Panc1 (cell line): Measurements from ENCODE around the gene CASQ1. TPM values are rescaled to one million over a fixed set of nuclear protein-coding genes. Genes with fewer than 3 reads are reported as not detected.

ENCODE experiments used
- ATAC-seq: fragments of 200-7000 bp; cut with Tn5 transposase; 2 replicates; pipeline ENCODE4 v1.9.1; 2020; ENCODE audit warnings: mild to moderate bottlenecking, moderate library complexity
- BruUV-seq: library from RNA; stranded (reverse); fragments of 400-500 nt; replicated peaks from 2 replicates; lab custom pipeline; 2021; lab: Mats Ljungman, UMichigan
- CTCF ChIA-PET: fragments of 300-600 bp; sonication (Branson Sonifier 250); formaldehyde crosslinking; loops from one replicate; lab custom pipeline; 2022; ENCODE audit warnings: antibody characterized with exemption; lab: Charles Lee
- POLR2A ChIA-PET: fragments of 300-600 bp; sonication (Branson Sonifier 250); formaldehyde crosslinking; loops from one replicate; lab custom pipeline; 2022; ENCODE audit warnings: antibody characterized with exemption; lab: Charles Lee
- DNase-seq: peaks from one replicate; pipeline ENCODE4 v3.0.0-alpha.2; 2010; ENCODE audit warnings: low read depth, low spot score
- H3K27ac ChIP-seq: 2 replicates; pipeline ENCODE4 v1.5.1; 2011; ENCODE audit warnings: mild to moderate bottlenecking, low read length, inconsistent platforms
- H3K27me3 ChIP-seq: fragments of 200-500 bp; sonication (Bioruptor generic); 2 replicates; pipeline ENCODE4 v1.6.0; 2014; ENCODE audit warnings: low read length, inconsistent platforms; ENCODE audit not compliant: control insufficient read depth, insufficient read depth
- H3K36me3 ChIP-seq: fragments of 200-500 bp; sonication (Bioruptor generic); 2 replicates; pipeline ENCODE4 v1.5.1; 2014; ENCODE audit warnings: inconsistent platforms, mild to moderate bottlenecking, low read length, moderate library complexity; ENCODE audit not compliant: control insufficient read depth, insufficient read depth
- H3K4me1 ChIP-seq: 2 replicates; pipeline ENCODE4 v1.5.1; 2011; ENCODE audit warnings: inconsistent platforms, mild to moderate bottlenecking, low read length, moderate library complexity; ENCODE audit not compliant: control insufficient read depth, insufficient read depth
- H3K4me3 ChIP-seq, 2 experiments: 2 replicates each; pipeline ENCODE4 v1.5.1; 2011 to 2012; ENCODE audit warnings: low read depth in 2 of 2, low read length in 2 of 2, mild to moderate bottlenecking in 2 of 2, inconsistent platforms in 1 of 2, moderate library complexity in 1 of 2
- H3K9me3 ChIP-seq: fragments of 200-500 bp; sonication (Bioruptor generic); 2 replicates; pipeline ENCODE4 v1.5.1; 2014; ENCODE audit warnings: low read depth, mild to moderate bottlenecking, inconsistent platforms, low read length, moderate library complexity; ENCODE audit not compliant: control insufficient read depth, insufficient read depth
- CTCF ChIP-seq: fragments of 450-650 bp; IDR thresholded peaks from 2 replicates; pipeline ENCODE4 v1.5.1; 2017; ENCODE audit warnings: mild to moderate bottlenecking
- POLR2AphosphoS5 ChIP-seq: IDR thresholded peaks from 2 replicates; pipeline ENCODE4 v1.6.1; 2012; ENCODE audit warnings: mild to moderate bottlenecking, low read depth, low read length, moderate library complexity
- REST ChIP-seq, 2 experiments: IDR thresholded peaks; 2 replicates each; pipeline ENCODE4 v1.6.1; 2011 to 2012; ENCODE audit warnings: low read depth in 2 of 2, control low read depth in 1 of 2, low read length in 1 of 2, mild to moderate bottlenecking in 1 of 2, moderate library complexity in 1 of 2; ENCODE audit not compliant: insufficient read depth in 1 of 2
- SIN3A ChIP-seq: IDR thresholded peaks from 2 replicates; pipeline ENCODE4 v1.6.1; 2012; ENCODE audit warnings: low read depth, mild to moderate bottlenecking, low read length, moderate library complexity, borderline replicate concordance; ENCODE audit not compliant: insufficient read depth
- TCF7L2 ChIP-seq: IDR thresholded peaks from 2 replicates; pipeline ENCODE4 v1.6.1; 2011; ENCODE audit warnings: mild to moderate bottlenecking, low read depth, low read length, inconsistent platforms
- in situ Hi-C: cut with HindIII; loops from 2 replicates; pipeline ENCODE4 v1.10.0; 2016; ENCODE audit warnings: low sequenced_read_pairs, low pct_unique_long_range_greater_than_20kb
- intact Hi-C: fragments of 100-400 bp; cut with micrococcal nuclease; formaldehyde crosslinking; loops from one replicate; pipeline ENCODE4 v1.10.0; 2022; ENCODE audit not compliant: unreplicated experiment
- total RNA-seq: library from RNA; stranded (reverse); gene quantifications from one replicate; pipeline ENCODE4 v1.2.1, GENCODE V29; 2021; ENCODE audit not compliant: unreplicated experiment

Gene CASQ1
- total RNA-seq, 1 experiment from 2014 or later, result not detected

- ATAC-seq (no peak; the same call in 1 of the 2 replicates), DNase-seq (no peak)
- TF ChIP-seq SIN3A, result no peak
- no peak for TF ChIP-seq POLR2AphosphoS5
- no peak for TF ChIP-seq TCF7L2
- TF ChIP-seq CTCF, result no peak
- no peak for TF ChIP-seq REST (IDR thresholded peaks at IDR 0.05; ENCODE audit: insufficient read depth in 1 of 2, low read depth in 2 of 2, low read length in 1 of 2)
- no peak overlapping the region for H3K27ac ChIP-seq
- intact Hi-C loops (no loop called here), in situ Hi-C loops (no loop called here)
- H3K36me3 ChIP-seq, result peaks cover 33% of the 10 kb centered on the region
- ChIA-PET POLR2A (no interaction called here), CTCF (interaction anchor here (1.1 to 1.4 kb wide), 2 partner anchors 12 to 46 kb away, joined by 3 to 5 read pairs; no protein-coding TSS in a partner anchor)
- TSS peak; percentile 28 for BruUV-seq
- H3K4me1 ChIP-seq, result no peaks in the 10 kb centered on the region
- H3K27me3 ChIP-seq, result no peaks in the 10 kb centered on the region
- no peak overlapping the region for H3K4me3 ChIP-seq
- no peaks in the 10 kb centered on the region for H3K9me3 ChIP-seq
Observed at GRCh38 chr1:160239582-160240299, 49.4 kb downstream of the CASQ1 start.

GRCh38 chr1:160243767-160244166 is 53.4 kb downstream of the CASQ1 start:
- BruUV-seq, result no TSS peak
- in situ Hi-C loops, result no loop called here

More at GRCh38 chr1:160243767-160244166, 53.4 kb downstream of the CASQ1 start:
- intact Hi-C loops, result no loop called here
- Histone ChIP-seq H3K36me3 (peaks cover 7% of the 10 kb centered on the region; the same call in 1 of the 2 replicates), H3K9me3 (no peaks in the 10 kb centered on the region), H3K27me3 (no peaks in the 10 kb centered on the region), H3K27ac (no peak overlapping the region), H3K4me3 (no peak overlapping the region), H3K4me1 (no peaks in the 10 kb centered on the region)
- no peak for ATAC-seq
- no peak for TF ChIP-seq SIN3A
- TF ChIP-seq REST (IDR thresholded peaks at IDR 0.05; ENCODE audit: insufficient read depth in 1 of 2, low read depth in 2 of 2, low read length in 1 of 2), result no peak
- no peak for TF ChIP-seq POLR2AphosphoS5
- TF ChIP-seq TCF7L2, result no peak
- no peak for TF ChIP-seq CTCF
- ChIA-PET POLR2A (interaction anchor here (0.6 kb wide), 1 partner anchor 48 kb away, joined by 3 read pairs; no protein-coding TSS in a partner anchor), CTCF (no interaction called here)
- no peak for DNase-seq
